ENCODE measurements around the gene PDE6D.

Gene PDE6D

DNA sequence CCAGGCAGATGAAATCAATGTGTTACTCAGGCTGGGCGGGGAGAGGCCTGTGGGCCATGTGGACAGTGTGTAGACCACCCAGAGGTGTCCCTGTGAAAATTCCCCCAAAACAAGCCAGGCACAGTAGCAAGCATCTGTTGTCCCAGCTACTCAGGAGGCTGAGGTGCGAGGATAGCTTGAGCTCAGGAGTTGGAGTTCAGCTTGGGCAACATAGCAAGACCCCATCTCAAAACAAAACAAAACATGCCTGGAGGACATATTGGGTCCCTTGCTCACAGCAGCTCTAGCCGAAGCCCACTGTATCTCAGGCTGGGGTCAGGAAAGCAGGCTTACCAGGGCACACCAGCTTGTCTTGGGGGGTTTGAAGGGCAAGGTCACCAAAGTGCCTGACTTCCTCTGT, 77.1 kb downstream of the PDE6D start:
- DNase-seq, result no peak

DNA sequence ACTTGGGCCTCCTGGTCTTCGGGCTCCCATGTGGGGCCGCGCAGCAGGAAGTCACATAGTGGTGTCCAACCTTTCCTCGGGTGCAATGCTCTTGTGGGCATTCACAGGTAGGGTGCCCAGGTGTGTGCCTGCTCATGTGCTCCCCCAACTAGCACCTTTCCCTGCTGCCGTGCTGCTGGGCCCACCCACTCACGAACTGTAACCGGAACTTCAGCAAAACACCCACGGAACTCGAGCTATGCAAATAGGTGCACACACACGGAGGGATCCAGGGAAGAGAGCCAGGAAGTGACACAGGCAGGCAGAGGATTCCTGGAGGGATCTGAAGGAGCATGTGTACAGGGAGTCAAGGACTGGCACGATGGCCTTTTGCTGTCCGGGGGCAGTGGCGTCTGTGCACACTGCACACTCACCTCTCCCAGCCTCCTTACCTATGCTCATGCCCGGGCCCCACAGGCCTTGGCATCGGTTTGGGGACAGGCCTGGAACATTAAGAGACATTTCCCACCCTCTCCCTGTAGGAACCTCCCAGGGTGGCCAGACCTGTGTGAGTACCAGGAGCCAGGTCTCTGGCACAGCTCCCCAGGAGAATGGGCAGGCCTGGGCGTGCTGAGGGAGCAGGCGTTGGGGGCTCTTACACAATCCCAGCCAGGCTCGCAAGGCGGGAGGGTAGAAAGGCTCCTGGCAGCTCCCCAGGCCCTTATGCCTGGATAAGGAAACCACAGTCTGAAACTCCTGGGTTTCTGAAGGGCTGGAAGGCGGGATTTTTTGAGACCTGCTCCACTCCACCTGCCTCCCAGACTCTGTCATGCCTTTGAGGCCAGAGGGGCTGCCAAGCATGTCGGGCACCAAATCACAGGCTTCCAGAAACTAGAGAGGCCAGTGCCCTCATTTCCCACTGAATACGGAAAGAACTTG, 79.4 kb downstream of the PDE6D start:
- no peak for DNase-seq

DNA sequence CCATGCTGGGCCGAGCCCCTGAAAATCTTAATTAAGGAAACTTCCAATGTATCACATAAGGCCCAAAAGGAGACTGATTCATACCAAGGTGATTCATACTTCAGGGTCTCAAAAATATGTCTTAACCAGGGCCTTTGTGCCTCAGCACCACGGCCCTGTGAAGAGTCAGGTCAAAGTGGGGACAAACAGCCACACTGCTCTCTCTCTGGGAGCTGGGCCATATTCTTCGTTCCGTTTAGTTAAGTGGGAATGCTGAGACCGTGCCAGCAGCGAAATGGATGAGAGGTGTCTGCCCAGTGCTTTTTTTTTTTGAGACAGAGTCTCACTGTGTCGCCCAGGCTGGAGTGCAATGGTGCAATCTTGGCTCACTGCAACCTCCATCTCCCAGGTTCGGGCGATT, 82.1 kb downstream of the PDE6D start:
- no peak for DNase-seq

DNA sequence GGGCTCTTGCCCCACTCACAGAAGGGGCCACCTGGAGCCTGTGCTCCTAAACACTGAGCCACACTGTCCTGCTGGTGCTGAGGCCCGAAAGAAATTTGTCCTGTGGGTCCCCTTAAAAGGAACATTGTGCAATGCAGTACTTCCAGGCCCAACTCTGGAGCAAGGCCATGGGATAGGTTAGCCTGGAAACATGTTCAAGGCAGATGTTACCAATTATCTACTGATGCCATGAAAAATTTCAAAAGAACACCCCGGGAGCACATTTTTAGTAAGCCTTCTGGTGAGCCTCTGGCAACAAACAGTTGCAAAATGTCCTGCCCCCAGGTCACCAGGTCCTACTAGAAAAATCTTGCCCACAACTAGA, 85.1 kb downstream of the PDE6D start:
- no peak for DNase-seq

DNA sequence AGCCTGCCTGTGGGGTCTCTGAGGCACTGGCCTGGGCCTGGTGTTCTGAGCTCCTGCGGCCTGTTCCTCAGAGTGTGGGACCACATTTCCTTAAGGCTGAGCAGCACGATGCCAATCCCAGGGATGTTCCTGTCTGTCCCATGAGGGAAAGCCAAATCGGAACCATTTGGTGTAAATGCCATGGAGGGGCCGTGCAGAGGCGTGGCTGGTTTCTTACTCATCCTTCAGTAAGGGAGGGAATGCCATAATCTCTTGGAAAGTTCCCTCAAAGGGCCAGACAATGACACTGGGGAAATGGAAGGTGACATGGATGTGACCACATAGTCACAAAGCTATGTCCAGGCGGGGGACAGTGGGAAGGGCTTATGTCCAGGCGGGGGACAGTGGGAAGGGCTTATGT, 87.1 kb downstream of the PDE6D start:
- DNase-seq, result no peak

DNA sequence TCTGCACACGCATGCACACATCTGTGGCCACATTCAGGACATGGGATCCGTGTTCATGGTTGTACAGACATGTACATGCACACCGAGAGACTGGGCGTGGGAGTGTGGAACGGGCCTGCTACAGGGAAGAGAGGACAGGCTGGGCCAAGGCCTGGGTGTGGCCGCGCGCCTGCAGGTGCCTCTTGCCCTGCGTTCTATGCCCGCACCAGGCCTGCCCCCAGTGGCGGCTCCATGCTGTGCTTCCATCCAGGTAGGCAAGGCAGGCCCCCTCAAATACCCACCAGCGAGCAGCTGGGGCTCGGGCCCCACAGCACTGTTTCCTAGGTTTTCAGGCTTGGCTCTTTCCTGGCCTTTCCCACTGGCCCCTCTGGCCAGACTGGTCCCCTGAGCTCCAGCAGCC, 88.2 kb downstream of the PDE6D start:
- no peak for DNase-seq

DNA sequence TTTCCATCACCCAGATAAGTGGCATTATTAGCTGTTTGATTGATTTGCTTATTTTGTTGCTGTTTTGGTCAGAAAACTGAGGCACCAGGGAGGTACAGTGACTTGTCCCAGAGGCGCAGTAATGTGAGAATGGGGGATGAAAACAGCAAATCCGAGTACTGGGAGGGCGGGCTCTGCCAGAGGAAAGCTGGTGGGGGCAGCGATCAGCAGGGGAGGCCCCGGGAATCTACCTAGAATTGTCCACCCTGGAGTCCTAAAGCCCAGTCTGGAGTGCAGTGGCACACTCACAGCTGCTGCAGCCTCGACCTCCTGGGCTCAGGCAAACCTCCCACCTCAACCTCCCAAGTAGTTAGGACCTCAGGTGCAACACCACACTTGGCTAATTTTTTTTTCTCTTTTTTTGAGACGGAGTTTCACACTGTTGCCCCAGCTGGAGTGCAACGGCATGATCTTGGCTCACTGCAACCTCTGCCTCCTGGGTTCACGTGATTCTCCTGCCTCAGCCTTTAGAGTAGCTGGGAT, 89.8 kb downstream of the PDE6D start:
- DNase-seq, result no peak

DNA sequence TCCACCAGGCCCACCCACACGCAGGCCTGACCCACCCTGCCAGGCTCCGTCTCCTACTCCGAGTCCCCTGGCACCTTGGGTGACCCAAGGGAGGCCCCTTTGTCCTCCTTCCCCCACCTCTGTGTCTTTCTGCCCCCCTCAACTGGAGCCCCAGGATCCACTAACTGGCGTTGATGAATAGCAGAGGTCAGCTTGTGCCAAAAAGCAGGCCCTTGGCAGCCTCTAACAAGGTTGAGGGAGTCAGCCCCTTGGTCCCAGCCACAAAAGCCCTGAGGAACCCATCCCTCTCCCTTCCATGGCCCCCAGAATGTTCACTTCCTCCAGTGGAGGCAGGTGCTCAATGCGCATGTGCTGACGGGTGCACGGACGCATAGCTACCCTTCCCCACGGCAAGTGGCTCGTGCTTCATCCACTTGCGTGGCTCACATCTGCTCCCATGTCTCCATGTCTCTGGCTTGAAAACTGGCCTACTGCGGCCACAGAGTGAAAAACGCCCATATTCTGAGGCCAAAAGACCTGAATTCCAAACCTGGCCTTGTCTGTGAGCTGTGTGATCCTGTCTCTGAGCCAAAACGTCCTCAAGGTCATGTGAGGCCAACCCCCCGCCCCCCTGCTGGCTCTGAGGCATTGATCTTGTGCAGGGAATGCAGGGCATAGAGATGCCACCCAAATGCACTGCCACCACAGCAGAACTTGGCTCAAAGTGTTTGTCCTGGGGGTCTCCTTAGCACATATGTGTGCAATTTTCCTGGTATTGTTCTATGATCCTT, 91.8 kb downstream of the PDE6D start:
- DNase-seq, result no peak

DNA sequence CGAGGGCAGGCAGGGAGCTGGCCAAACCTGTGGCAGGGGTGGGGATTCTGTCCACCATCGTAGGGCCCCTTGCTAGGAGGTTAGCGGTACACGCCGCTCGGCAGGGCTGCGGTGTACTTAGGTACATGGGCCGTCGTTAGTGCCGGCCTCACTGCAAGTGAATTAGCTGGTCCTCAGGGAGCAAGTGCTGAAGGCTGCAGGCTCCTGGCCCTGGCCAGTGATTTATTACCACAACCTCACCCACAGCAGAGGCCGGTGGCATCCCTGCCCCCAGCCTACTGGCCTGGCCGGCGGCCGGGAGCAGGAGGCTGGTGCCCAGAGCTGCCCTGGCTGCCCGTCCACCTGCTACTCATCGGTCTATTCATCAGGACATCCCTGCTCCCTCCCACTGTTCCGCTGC, 92.4 kb downstream of the PDE6D start:
- no peak for DNase-seq

DNA sequence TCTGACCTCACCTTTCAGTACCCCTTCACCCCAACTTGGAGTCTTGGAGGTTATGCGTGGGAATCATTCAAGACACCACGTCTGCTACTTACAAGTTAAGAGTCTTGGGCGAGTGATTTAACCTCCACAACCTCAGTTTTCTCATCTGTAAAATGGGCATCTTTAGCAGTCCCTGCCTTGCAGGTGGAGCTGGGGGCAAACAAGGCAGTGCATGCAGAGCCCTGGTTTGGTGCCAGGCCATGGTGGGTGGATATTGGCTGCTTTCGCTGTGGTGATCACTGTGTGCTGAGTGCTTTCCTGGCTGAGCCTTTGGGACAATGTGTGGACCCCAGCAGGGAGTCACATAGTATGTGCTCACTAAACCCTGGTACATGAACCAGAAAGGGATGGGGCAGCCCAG, 93.1 kb downstream of the PDE6D start:
- no peak for DNase-seq

DNA sequence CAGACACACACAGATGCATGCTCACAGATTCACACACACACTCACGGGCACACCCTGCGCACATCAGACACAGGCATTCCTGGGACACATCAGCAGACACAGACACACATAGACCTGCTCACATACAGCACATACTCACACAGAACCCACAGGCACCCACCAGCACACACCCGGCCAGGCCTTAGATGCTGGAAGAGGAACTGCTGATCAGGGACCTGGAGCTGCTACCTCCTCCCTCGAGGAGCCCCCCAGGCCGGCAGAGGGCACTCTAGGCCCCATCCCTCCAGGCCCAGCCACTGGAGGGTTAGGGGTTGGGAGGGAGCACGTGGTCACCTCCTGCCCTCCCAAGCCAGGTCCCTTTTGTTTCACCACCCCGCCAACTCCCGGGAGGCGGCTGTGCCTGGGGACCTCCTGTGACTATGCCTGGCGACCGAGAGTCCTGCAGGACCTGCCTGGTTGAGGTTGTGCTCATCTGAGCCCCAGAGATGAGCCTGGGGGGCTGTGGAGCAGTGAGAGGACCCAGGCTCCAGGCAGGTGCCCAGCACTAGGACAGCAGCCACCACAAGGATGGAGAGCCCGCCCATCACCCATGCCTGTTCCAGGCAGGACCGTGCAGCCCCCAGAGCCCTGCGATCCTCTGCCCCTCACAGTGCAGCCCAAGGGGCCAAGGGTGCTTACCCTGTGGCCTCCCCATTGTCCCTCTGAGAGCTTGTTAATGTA, 93.8 kb downstream of the PDE6D start:
- DNase-seq, result peak; percentile 74

DNA sequence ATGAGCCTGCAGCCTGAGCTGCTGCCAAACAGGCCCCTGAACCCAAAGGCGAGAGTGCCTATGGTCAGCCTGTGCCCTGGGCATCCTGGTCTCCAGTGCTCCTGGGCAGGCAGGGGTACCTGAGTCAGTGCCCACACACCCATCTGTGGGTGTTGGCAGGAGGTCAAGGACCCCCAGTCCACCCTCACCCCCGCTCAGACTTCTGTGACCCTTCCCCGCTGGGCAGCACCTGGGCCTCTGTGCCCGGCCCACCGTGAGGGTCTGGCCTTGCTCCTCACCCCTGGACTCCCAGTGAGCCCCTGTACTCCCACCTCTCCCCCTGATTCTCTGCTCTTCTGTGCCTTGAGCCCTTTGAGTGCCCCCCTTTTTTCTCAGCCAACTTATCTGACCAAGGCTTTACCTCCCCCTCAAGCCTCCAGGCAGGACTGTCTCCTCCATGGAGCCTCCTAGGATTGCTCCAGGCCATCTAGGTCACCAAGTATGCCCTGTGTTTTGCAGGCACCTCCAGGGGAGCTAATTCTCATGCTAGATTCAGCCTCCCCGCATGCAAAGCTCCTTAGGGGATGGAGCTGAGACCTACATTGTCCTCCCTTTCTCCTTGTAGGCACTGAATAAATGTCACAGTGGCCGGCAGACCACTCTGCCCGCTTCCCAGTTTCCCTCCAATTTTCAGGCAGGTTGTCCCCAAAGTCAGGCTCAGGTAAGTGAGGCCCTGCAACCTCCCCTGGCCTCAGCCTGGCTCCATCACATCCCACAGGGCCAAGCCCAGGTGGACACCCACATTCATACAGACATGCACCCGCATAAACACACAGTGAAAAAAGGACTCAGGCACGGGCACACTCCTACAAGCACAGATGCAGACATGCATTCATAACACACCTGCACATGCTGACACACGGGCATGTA, 94.6 kb downstream of the PDE6D start:
- DNase-seq, result no peak

DNA sequence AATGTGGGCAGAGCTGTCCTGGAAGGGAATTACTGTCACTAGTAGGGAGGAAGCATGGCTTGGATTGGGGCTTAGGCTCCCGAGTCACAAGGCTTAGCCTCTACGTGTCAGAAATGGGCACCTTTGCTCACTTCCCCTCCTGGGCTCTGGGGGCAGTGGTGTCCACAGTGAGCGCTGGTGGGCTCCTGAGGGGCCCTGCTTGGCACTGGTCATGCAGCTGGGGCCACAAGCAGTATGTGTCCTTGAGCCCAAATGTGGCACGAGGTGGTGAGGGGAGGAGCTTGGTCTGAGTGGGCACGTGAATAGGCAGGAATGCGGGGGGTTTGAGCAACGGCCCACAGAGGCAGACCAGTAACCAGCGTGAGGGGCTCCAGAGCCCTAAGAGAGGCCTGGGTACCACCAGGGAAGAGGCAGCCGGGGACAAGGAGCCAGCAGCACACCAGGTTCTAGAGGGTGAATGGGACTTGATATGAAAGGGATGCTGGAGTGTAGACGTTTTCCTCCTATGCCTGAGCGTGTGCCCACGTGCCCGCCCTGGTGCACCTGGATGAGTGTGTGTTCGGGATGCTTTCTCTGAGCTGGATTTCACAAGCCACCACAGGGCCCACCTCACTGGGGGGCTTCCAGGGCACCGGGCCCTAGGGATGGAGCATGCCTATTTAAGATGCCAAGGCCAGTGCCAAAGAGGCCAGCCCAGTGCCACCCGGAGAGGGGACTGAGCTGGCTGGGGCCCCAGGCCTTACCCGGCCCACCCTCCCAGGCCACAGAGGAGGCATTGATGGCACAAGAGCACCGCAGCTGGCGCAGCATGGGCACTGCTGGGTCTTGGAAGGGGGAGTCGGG, 95.5 kb downstream of the PDE6D start:
- no peak for DNase-seq

DNA sequence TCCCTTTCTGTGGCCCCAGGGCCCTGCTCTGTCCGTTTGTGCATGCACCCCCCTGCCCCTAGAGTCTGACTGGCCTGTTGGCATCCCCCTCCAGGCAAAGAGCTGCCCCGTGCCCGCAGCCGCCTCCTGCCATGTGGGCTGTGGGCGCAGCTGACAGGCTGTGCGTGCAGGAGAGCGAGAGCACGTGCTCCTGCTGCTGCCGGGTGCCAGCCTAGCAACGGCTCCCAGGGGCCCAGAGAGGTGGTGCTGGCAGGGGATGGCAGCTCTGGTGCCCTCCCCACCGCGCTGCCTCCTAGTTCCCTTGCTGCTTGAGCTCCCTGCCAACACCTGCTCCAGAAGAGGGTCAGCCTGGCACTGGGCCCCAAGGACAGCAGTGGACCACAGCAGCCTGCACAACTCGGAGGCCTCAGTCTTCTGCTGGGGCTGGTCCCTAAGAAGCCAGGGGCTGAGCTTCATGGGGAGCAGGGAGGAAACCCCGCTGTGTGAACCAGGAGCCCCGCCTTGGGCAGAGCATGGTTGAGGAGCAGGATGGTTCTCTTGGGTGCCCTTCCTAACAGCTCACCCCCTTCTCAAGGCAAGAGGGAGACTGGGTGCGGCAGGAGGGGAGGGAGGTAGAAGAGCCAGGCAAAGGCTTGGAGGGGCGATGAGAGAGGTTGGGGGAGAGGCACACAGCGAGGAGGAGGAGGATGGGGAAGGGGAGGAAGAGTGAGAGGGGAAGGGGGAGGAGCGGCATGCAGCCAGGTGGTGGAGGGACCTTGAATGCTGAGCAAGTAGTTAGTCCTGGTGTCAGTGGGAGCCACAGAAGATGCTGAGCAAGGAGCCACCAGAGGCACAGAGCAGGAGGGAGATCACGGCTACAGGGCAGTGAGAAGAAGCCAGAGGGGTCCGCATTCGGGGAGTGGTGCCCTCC, 96.5 kb downstream of the PDE6D start:
- DNase-seq, result no peak

DNA sequence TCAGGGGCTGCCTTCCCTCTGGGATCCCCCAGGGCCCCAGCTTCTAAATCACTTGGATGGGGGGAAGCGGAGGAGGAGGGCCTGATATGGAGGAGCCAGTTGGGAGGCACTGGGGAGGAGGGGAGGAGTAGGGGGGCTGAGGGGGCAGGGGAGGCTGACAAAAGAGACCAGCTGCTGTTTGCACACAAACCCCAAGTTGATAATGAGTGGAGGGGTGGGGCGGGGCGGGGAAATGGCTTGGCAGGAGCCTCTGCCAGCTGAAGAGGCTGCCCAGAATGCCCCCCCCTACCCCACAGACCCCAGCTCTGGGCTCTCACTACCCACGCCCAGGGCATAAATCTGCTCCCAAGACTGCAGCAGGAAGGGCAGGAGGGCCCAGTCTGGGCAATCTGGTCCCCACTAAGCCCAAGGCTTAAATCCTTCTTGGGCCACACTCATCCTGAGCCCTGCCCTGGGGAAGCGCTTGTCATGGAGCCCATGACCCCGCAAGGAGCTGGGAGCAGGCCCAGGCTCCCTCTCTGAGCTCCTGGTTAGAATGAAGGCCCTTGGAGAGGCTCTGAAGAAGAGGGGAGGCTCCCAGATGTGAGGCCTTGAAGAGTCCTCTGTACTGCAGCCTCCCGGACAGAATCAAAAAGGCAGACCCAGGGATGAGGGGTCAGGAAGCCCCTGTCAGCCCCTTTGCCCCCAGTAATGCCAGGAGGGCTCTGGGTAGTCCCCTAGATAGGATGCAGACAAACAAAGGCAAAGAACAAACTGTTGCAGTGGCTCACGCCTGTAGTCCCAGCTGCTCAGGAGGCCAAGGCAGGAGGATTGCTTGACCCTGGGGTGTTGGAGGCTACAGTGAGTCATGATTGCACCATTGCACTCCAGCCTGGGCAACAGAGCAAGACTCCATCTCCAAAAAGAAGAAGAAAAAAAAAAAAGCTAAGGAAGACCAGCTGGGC, 97.5 kb downstream of the PDE6D start:
- no peak for DNase-seq

DNA sequence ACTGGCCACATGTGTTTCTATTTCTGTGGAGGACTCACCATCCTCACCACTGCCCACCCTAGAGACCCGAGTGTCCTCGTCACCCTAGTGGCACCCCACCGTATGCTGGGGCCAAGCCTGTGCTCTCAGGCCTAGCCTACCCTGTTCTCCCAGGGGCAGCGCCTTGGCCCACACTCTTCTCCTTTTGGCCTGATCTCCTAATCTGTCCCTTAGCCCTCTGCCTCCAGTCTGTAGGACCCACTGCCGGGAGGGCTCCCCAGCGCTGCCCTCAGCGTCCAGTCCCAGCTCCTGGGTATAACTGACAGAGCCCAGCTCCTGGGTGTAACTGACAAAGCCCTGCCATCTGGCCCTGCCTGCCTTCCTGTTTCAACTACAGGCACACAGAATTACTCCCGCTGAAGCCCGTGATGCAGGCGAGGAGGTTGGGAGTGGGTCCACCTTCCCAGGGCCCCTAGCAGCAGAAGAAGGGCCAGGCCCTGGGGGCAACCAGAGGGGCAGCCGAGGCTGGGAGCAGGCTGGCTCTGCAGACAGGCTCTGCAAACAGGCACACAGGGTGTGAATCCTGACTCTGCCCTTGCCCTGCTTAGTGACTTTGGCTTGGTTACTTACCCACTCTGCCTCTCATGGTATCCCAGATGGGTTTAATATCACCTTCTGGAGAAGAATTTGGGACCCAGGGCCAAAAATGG, 98.3 kb downstream of the PDE6D start:
- DNase-seq, result no peak

Measured in stimulated activated CD4-positive, alpha-beta T cell treated with anti-CD3 and anti-CD28 coated beads, Interleukin-12 subunit alpha, Interleukin-12 subunit beta, amount 100 ng/mL, for 4 hours (primary cell).